Measurements from ENCODE around the gene SLC6A1. TPM values are rescaled to one million over a fixed set of nuclear protein-coding genes. Genes with fewer than 3 reads are reported as not detected.
"Not testable (repeated sequence)": the region's sequence is repeated elsewhere in the genome, so short reads cannot be mapped to it uniquely, and the experiment has no call there.

SLC6A1 gene
- total RNA-seq, 1 donor from 2014 or later: 6.3 TPM

GRCh38 chr3:11061268-11061871 lies 68.8 kb downstream of the SLC6A1 start:
- ATAC-seq: not testable (repeated sequence)

DNA sequence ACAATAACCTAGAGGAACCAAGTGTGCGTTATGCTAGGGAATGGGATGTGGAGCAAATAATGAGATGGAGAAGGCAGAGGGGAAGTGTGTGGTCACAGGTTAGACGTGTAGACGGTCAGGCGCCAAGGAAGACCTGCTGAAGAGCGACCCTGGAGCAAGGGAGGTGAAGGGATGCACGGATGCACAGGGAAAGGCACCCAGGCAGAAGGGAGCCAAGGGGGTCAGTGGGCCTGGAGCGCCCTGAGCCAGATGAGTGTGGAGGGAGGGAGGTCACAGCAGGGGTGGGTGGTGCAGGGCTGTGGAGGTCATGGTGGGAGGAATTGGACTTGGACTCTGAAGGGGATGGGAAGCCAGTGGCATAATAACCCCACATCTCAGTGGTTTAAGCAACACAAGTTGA lies 70.2 kb downstream of the SLC6A1 start:
- ATAC-seq: no peak

DNA sequence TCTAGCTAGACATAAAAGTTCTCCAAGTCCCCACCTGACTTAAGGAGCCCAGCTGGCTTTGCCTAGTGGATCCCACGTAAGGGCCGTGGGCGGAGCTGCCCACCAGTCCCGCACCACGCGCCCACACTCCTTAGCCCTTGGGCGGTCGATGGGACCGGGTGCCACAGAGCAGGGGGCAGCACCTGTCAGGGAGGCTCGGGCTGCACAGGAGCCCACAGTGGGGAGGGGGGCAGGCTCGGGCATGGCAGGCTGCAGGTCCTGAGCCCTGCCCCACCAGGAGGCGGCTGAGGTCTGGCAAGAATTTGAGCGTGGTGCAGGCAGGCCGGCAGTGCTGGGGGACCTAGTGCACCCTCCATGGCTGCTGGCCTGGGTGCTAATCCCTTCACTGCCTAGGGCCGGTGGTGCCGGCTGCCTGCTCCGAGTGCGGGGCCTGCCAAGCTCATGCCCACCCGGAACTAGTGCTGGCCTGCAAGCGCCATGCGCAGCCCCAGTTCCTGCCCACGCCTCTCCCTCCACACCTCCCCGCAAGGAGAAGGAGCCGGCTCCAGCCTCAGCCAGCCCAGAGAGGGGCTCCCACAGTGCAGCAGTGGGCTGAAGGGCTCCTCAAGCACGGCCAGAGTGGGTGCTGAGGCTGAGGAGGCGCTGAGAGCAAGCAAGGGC lies 78.7 kb downstream of the SLC6A1 start:
- ATAC-seq: no peak

- no peak for ATAC-seq
Observed at GRCh38 chr3:11072631-11073030, 80.1 kb downstream of the SLC6A1 start.

DNA sequence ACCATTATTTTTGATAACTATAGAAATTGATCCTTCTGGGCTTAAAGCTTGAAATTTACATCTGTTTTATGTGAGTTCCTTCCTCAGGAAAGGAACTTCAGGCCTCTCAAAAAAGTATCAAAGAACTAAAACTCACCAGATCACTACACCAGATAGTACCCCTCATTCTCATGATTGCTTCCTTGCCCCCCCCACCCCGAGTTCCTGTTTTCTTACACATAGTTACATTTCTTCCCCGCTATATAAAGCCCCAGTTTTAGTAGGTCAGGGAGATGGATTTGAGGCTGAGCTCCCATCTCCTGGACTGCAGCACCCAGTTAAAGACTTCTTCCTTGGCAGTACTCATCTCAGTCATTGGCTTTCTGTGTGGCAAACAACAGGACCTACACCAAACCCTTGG lies 81.5 kb downstream of the SLC6A1 start:
- ATAC-seq: no peak

DNA sequence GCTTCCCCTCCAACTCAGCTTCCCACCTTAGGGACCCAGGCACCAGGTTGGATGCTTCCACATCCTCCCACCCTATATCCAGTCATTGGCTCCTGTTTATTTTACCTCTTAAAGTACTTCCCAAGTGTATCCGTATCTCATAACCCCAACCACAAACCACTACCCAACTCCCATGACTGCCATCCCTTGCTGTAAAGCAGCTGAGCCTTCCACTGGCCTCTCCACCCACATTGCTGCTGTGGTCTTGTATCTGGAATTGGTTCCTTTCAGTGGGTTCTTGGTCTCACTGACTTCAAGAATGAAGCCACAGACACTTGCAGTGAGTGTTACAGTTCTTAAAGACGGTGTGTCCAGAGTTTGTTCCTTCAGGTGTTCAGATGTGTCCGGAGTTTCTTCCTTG lies 81.9 kb downstream of the SLC6A1 start:
- no peak for ATAC-seq

DNA sequence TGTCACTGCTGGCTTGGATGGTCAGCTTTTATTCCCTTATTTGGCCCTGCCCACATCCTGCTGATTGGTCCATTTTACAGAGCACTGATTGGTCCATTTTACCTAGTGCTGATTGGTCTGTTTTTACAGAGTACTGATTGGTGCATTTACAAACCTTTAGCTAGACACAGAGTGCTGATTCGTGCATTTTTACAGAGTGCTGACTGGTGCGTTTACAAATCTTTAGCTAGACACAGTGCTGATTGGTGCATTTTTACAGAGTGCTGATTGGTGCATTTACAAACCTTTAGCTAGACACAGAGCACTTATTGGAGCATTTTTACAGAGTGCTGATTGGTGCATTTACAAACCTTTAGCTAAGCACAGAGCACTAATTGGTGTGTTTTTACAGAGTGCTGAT lies 82.6 kb downstream of the SLC6A1 start:
- ATAC-seq: not testable (repeated sequence)

DNA sequence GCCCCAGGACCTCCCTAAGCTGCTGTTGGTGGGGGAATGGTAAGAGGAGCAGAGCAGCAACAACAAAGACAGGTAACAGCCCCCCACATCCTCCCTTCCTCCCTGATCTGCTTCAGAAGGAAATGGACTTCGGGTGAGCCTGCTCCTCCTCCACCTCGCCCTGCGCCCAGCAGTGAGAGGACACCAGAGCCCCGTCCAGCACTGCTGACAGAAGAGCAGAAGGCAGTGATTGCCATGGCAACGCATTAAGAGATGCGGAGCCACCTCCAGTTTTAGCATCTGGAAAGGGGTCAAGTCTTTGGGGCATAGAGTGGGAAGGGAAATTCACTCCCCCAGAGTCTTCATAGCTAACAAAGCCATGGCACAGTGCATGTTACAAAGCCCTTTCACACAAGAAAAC lies 84.2 kb downstream of the SLC6A1 start:
- no peak for ATAC-seq

- peak; percentile 71 for ATAC-seq
Observed at GRCh38 chr3:11077466-11077865, 84.9 kb downstream of the SLC6A1 start.

- ATAC-seq: peak; percentile 65
Observed at GRCh38 chr3:11078826-11079515, 86.4 kb downstream of the SLC6A1 start.

DNA sequence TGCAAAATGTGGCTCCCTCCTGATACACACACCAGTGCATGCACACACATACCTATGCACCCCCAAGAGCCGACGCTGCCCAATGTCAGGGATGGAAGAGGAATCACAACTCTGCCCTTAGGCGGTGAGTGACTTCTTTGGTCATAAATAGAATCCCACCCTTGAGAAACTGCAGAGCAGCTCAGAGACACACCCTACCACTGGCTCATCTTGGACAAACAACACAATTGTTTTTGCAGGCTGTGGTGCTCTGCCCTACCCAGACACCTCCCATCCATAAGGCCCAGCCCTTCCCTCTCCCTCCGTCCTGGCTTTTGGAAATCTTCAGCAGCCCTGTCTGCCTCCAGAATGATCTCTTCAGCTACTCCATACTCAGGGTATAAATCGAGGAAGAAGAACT lies 87.9 kb downstream of the SLC6A1 start:
- peak; percentile 69 for ATAC-seq

DNA sequence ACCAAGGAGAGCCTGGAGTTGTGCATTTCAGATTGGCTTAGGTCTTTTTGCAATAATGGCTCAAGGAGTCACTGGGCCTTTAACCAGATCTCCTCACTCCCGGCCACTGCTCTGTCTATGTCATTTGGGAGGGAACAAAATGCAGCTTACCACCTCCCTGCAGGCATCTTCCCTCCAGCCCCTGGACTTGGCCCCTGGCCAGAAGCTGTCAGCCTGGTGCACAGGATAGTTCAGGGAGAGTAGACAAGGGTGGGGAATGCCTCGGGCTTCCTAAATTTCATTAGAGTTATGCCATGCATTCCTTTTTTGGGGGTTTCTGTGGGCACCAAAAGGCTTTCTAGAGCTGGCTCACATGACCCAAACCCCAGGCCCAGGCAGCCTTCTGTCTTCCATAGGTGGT lies 91.5 kb downstream of the SLC6A1 start:
- no peak for ATAC-seq

GRCh38 chr3:11084677-11085076 lies 92.1 kb downstream of the SLC6A1 start:
- no peak for ATAC-seq

DNA sequence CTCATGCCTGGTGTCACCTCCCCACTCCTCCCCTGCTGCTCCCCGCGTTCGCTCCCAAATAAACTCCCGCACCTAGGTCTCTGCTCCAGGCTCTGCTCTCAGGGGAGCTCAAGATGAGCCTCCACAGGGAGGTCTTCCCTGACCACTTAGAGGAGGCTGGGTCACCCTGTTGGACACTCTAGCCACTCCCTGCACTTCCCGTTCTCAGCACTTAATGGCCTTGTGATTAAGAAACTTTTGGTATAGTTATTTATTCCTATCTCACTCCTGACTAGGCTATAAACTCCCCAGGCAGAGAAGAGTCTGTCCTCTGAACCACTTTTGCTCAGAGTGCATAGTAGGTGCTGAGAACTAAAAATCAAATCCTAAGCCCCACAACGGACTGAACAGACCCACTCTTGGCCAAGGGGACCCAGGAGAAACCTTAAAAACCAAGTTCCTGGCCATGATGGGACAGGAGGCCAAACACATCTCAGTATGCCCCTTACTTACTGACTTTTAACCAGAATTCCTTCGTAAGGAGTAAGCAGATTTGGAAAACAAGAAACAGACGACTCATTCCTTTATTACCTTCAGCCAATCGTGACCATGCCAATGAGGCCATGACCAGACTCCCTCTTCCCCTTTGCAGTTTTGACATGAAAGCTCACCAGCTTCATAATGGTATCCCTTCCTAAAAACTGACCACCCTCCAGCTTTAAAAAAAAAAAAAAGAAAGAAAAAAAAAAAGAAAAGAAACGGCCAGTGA lies 92.7 kb downstream of the SLC6A1 start:
- no peak for ATAC-seq

DNA sequence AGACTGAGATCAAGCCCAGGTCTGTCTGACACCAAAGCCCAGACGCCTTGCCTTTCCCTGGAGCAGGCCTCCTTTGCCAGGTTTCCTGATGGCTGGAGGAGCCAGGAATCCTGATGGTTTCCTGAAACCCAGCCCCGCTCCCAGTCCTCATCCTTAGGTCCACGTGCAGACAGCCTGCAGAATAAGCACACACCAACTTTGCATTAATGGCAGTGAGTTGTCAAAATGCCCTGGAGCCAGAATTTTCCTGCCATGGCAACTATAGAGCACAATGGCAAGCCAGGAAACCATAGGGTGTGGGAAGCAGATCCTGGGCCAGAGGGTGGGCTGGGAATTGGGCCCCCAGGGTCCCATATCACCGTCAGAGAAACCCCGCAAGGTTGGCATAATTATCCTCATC lies 94.3 kb downstream of the SLC6A1 start:
- no peak for ATAC-seq

- no peak for ATAC-seq
Observed at GRCh38 chr3:11088066-11088465, 95.5 kb downstream of the SLC6A1 start.

- ATAC-seq: no peak
Observed at GRCh38 chr3:11088831-11089230, 96.3 kb downstream of the SLC6A1 start.

Other genes starting within 250 kb of the SLC6A1 start
- gene SLC6A11, start 176.5 kb upstream of the SLC6A1 start, total RNA-seq: 7.8 TPM
- 4.2 TPM for gene HRH1, start 161.7 kb downstream of the SLC6A1 start, total RNA-seq